ENCODE measurements around the gene SMU1. TPM values are rescaled to one million over a fixed set of nuclear protein-coding genes. Genes with fewer than 3 reads are reported as not detected.

Gene SMU1
- total and polyA plus RNA-seq, 8 donors = 1.7 to 36.2 (median 8.0) TPM

DNA sequence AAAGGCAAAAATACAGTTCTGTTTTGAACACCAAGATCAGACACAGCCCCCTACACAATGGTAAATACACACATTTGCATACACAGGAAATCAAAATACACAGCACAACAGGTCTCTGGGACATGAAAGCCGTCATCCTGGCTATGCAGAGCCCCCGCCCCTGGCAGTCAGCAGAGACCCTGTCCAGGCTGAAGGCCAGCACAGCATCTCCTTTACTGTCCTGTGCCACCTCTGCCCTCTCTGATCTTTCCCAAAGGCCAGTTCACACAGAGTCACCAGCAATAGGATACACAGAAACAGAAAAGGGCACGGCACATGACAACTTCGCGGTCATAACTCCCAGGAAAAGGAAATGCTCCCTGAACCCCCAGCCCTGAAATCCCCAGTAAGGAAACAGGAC, 34.2 kb upstream of the SMU1 start:
- H3K27me3 ChIP-seq = no peaks in the 10 kb centered on the region
- no peak overlapping the region for H3K27ac ChIP-seq
- peaks cover 41 to 70% (median 61%) of the 10 kb centered on the region in 4 donors for H3K36me3 ChIP-seq
- peaks cover 10 to 18% (median 14%) of the 10 kb centered on the region in 4 donors for H3K4me1 ChIP-seq
- no peaks in the 10 kb centered on the region for H3K9me3 ChIP-seq
- TF ChIP-seq POLR2AphosphoS5 (IDR thresholded peaks at IDR 0.05) (no peak), EP300 (IDR thresholded peaks at IDR 0.05) (no peak)
- TF ChIP-seq, protein P1, sequence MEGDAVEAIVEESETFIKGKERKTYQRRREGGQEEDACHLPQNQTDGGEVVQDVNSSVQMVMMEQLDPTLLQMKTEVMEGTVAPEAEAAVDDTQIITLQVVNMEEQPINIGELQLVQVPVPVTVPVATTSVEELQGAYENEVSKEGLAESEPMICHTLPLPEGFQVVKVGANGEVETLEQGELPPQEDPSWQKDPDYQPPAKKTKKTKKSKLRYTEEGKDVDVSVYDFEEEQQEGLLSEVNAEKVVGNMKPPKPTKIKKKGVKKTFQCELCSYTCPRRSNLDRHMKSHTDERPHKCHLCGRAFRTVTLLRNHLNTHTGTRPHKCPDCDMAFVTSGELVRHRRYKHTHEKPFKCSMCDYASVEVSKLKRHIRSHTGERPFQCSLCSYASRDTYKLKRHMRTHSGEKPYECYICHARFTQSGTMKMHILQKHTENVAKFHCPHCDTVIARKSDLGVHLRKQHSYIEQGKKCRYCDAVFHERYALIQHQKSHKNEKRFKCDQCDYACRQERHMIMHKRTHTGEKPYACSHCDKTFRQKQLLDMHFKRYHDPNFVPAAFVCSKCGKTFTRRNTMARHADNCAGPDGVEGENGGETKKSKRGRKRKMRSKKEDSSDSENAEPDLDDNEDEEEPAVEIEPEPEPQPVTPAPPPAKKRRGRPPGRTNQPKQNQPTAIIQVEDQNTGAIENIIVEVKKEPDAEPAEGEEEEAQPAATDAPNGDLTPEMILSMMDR (IDR thresholded peaks at IDR 0.05) = no peak
- intact Hi-C loops (cut with DNase I; ENCODE audit: low total_unique reads) = no loop called here
- no peak for DNase-seq
- no peak overlapping the region for H3K4me3 ChIP-seq
- 85 to 98% (median 97%) methylated on average over 5 of the region's 5 CpGs for WGBS, 5 donors

DNA sequence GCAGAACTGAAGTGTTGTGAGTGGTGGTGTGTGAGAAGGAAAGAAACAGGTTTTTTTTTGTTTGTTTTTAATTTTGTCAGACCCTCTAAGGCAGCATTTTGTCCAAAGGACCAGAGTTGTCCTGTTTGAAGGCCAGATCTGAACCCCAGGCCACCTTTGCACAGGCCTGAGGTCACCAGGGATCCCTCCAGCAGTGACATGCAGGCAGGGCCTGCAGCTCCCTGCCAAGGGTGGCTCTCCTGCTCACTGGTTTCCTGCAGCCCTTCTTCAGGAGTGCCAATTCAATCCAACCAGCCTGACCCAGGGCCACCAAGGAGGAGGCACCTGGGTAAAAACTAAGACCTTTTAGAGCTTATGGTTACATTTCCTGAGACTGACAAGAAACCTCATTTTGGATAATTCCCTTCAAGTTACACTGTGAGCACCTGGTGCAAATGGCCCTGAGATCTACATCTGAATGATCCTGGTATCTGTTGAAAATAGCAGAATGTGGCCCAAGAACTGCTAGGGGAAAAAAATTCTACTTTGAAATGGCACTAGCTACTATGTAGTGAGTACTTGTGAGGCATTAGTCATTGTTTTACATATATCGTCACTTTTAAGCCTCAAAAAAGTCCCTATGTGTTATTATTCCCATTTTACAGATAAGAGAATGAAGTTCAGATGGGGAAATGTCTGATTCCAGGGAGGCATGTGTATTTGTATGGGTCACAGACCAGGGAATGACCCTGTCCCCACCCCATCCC, 33.5 kb upstream of the SMU1 start:
- Histone ChIP-seq H3K4me1 (peaks cover 10 to 18% (median 14%) of the 10 kb centered on the region in 4 donors), H3K4me3 (no peak overlapping the region), H3K9me3 (no peaks in the 10 kb centered on the region), H3K36me3 (peaks cover 36 to 63% (median 54%) of the 10 kb centered on the region in 4 donors), H3K27ac (no peak overlapping the region), H3K27me3 (no peaks in the 10 kb centered on the region)
- 84 to 95% (median 90%) methylated on average over 1 of the region's 1 CpG for WGBS, 5 donors
- TF ChIP-seq EP300 (IDR thresholded peaks at IDR 0.05) (no peak), POLR2AphosphoS5 (IDR thresholded peaks at IDR 0.05) (no peak), POLR2A (IDR thresholded peaks at IDR 0.05) (no peak)
- TF ChIP-seq, protein P1 (IDR thresholded peaks at IDR 0.05) = no peak
- intact Hi-C loops (cut with DNase I; ENCODE audit: low total_unique reads) = no loop called here
- no peak for DNase-seq

DNA sequence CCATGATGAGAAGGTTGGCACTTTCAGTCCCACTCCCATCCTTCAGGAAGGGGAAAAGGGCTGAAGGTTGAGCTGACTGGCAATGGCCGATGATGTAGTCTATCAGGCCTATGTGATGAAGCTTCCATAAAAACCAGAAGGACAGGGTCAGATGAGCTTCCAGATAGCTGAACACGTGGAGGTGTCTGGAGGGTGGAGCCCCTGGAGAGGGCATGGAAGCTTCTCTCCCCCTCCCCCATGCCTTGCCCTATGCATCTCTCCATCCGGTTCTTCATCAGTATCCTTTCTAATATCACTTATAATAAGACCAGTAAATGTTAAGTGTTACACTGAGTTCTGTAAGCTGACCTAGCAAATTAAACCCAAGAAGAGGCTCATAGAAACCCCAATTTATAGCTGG, 32.6 kb upstream of the SMU1 start:
- Histone ChIP-seq H3K27me3 (no peaks in the 10 kb centered on the region), H3K27ac (no peak overlapping the region), H3K36me3 (peaks cover 28 to 54% (median 45%) of the 10 kb centered on the region in 4 donors), H3K4me1 (peaks cover 10 to 18% (median 14%) of the 10 kb centered on the region in 4 donors), H3K9me3 (no peaks in the 10 kb centered on the region), H3K4me3 (no peak overlapping the region)
- intact Hi-C loops (cut with DNase I; ENCODE audit: low total_unique reads) = no loop called here
- WGBS, 5 donors = 70 to 74% (median 72%) methylated on average over 3 of the region's 3 CpGs
- no peak for DNase-seq
- no peak for TF ChIP-seq POLR2AphosphoS5 (IDR thresholded peaks at IDR 0.05)
- TF ChIP-seq POLR2A (IDR thresholded peaks at IDR 0.05) = no peak
- no peak for TF ChIP-seq EP300 (IDR thresholded peaks at IDR 0.05)
- TF ChIP-seq, protein P1 (IDR thresholded peaks at IDR 0.05) = no peak

DNA sequence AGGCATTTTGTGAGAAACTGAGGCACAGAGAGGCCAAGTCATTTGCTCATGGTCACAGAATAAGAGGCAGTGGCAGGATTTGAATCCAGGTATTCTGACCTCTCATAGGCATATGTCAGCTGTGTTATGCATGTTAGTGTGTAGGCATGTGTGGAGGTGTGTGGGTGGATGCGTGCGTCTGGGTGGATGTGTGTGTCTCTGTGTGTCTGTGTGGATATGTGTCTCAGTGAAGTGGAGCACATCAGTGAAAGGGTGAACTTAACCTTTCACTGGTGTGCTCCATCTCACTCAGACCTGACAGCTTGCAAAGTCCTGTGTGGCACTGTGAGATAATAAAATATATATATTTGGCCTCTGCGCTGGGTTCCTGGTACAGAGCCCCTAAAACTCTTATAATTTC, 32.0 kb upstream of the SMU1 start:
- Histone ChIP-seq H3K4me1 (peaks cover 10 to 18% (median 14%) of the 10 kb centered on the region in 4 donors), H3K9me3 (no peaks in the 10 kb centered on the region), H3K27ac (no peak overlapping the region), H3K4me3 (no peak overlapping the region), H3K27me3 (no peaks in the 10 kb centered on the region), H3K36me3 (peaks cover 22 to 48% (median 38%) of the 10 kb centered on the region in 4 donors)
- WGBS, 5 donors = 89 to 100% (median 93%) methylated on average over 3 of the region's 3 CpGs
- TF ChIP-seq, protein P1 (IDR thresholded peaks at IDR 0.05) = no peak
- TF ChIP-seq POLR2AphosphoS5 (IDR thresholded peaks at IDR 0.05) = no peak
- TF ChIP-seq EP300 (IDR thresholded peaks at IDR 0.05) = no peak
- no peak for TF ChIP-seq POLR2A (IDR thresholded peaks at IDR 0.05)
- intact Hi-C loops (cut with DNase I; ENCODE audit: low total_unique reads) = no loop called here
- no peak for DNase-seq
